ENCODE measurements around the gene CDA.
A peak's percentile ranks its signal among the peaks of the same experiment; 100 is the strongest.

The CDA gene

DNA sequence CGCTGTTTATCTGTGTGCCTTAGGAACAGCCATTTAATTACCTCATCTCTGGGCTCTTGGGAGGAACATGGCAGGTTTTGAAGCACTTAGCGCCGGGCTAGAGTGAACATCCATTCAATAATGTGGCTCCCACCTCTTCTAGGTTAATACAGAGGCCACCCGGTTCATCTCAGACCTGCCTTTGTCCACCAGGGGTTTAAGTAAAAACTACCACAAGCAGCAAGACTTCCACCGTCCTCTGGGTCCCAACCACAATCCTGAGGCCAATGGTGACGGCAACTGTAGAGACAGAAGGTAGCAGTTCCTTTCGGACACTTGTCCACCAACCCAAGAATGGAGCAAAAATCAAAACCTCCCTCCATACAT is 73.2 kb downstream of the CDA start:
- H3K4me1 ChIP-seq (ENCODE audit: control insufficient read depth, insufficient read depth, low read length), result no peaks in the 10 kb centered on the region
- TF ChIP-seq HOXA7 (CRISPR knock-in tag; IDR thresholded peaks at IDR 0.05; ENCODE audit: borderline replicate concordance) (no peak), ZNF561 (tag by site-specific recombination; IDR thresholded peaks at IDR 0.05; ENCODE audit: borderline replicate concordance) (no peak), ZFP41 (tag by site-specific recombination; IDR thresholded peaks at IDR 0.05; ENCODE audit: borderline replicate concordance) (no peak)
- TF ChIP-seq, protein P1, sequence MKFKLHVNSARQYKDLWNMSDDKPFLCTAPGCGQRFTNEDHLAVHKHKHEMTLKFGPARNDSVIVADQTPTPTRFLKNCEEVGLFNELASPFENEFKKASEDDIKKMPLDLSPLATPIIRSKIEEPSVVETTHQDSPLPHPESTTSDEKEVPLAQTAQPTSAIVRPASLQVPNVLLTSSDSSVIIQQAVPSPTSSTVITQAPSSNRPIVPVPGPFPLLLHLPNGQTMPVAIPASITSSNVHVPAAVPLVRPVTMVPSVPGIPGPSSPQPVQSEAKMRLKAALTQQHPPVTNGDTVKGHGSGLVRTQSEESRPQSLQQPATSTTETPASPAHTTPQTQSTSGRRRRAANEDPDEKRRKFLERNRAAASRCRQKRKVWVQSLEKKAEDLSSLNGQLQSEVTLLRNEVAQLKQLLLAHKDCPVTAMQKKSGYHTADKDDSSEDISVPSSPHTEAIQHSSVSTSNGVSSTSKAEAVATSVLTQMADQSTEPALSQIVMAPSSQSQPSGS (tag by site-specific recombination; IDR thresholded peaks at IDR 0.05; ENCODE audit: low read depth), result 0 out of 2 replicates have a peak, but pooled peaks have one; percentile 3
- H3K27ac ChIP-seq (ENCODE audit: extremely low read depth, low read depth, low read length), result peak overlapping the region; percentile 48; the same call in 1 of the 2 replicates
- H3K4me3 ChIP-seq (ENCODE audit: low read depth, low read length), result peak overlapping the region; percentile 81
- ChIA-PET CTCF (interaction anchor here (1.0 to 1.7 kb wide), 2 partner anchors 29 to 34 kb away, joined by 5 to 12 read pairs; partner anchors contain the start of gene PINK1), POLR2A (interaction anchor here (1.0 to 2.4 kb wide), 7 partner anchors 9 to 518 kb away, joined by 3 to 24 read pairs (median 4); partner anchors contain the start of gene KIF17)
- no peaks in the 10 kb centered on the region for H3K9me3 ChIP-seq (ENCODE audit: control insufficient read depth, insufficient read depth, low read depth, low read length)
- peaks cover 9 to 31% of the 10 kb centered on the region in 2 experiments; a peak in 2 of 3 replicates for H3K36me3 ChIP-seq (ENCODE audit: control insufficient read depth in 2 of 2, insufficient read depth in 1 of 2, low read length in 2 of 2)

DNA sequence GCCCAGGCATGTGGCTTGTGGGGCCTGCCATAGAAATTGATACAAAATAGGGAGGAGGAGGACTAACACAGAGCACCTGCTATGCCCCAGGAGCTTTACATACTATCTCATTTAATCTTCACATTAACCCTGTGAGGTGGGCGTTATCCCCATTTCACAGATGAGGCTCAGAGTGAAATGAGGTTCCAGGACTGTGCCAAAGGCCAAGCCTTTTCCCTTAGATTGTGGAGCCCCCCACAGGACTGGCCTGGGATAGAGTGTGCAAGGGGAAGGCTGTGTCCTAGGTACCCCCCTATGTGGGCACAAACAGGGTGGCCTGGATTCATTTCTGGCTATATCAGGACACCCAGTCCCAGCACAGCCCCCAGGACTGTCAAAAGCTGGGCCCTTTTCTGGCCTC is 74.5 kb downstream of the CDA start:
- H3K27ac ChIP-seq (ENCODE audit: extremely low read depth, low read depth, low read length), result no peak overlapping the region
- no peaks in the 10 kb centered on the region for H3K9me3 ChIP-seq (ENCODE audit: control insufficient read depth, insufficient read depth, low read depth, low read length)
- ChIA-PET CTCF (interaction anchor here (0.6 to 1.7 kb wide), 5 partner anchors 12 to 551 kb away, joined by 3 to 6 read pairs (median 4); no protein-coding TSS in a partner anchor), POLR2A (no interaction called here)
- peaks cover 7 to 18% of the 10 kb centered on the region in 2 experiments; a peak in 2 of 3 replicates for H3K36me3 ChIP-seq (ENCODE audit: control insufficient read depth in 2 of 2, insufficient read depth in 1 of 2, low read length in 2 of 2)
- H3K4me3 ChIP-seq (ENCODE audit: low read depth, low read length), result no peak overlapping the region
- TF ChIP-seq SP2 (tag by site-specific recombination; IDR thresholded peaks at IDR 0.05) (no peak), ZNF664 (tag by site-specific recombination; IDR thresholded peaks at IDR 0.05) (peak; percentile 86)
- no peaks in the 10 kb centered on the region for H3K4me1 ChIP-seq (ENCODE audit: control insufficient read depth, insufficient read depth, low read length)

DNA sequence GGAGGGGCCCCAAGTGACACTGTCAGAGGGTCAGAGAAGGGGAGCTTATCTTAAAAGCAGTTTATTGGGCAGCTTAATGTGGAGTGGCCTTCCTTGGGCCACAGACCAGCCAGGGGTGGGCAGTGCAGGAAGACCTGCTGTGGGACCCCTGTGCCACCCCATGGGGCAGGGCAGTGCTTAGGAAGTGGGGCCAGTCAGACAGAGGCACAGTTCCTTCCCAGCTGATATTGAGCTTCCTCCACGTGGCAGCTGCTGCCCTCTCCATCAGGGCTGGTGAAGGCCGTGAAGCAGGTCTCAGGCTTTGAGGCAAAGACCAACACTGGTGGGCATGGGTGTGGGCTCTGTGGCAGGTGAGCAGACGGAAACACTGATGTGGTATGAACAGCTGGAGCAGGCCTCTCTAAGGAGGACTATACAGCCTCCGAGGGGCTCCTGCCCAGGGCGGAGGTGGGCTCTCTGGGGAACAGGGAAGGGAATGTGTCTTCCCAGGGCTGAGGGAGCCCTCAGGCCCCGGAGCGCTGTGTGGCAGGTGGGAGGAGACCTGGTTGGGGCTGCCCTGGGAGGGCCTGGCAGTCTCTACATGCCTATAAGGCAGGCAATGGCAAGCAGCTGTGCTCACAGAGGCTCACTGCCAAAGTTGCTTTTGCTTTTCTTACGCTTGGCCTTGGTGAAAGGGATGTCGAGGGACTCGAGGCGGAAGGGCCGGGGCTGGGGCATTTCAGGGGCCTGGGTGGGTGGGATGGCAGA is 75.2 kb downstream of the CDA start:
- Histone ChIP-seq H3K9me3 (ENCODE audit: control insufficient read depth, insufficient read depth, low read depth, low read length) (no peaks in the 10 kb centered on the region), H3K36me3 (ENCODE audit: control insufficient read depth in 2 of 2, insufficient read depth in 1 of 2, low read length in 2 of 2) (peaks cover 0 to 10% of the 10 kb centered on the region in 2 experiments; a peak in 2 of 3 replicates), H3K4me1 (ENCODE audit: control insufficient read depth, insufficient read depth, low read length) (no peaks in the 10 kb centered on the region), H3K4me3 (ENCODE audit: low read depth, low read length) (no peak overlapping the region), H3K27ac (ENCODE audit: extremely low read depth, low read depth, low read length) (no peak overlapping the region)
- CTCF ChIA-PET, result interaction anchor here (0.6 to 1.7 kb wide), 4 partner anchors 15 to 170 kb away, joined by 4 to 9 read pairs (median 6); no protein-coding TSS in a partner anchor
- TF ChIP-seq RBAK (tag by site-specific recombination; IDR thresholded peaks at IDR 0.05) (no peak), ZNF155 (tag by site-specific recombination; IDR thresholded peaks at IDR 0.05) (no peak), ZNF664 (tag by site-specific recombination; IDR thresholded peaks at IDR 0.05) (no peak), ZNF266 (tag by site-specific recombination; IDR thresholded peaks at IDR 0.05; ENCODE audit: low read depth) (no peak), ZNF335 (tag by site-specific recombination; conservative IDR thresholded peaks at IDR 0.05) (no peak), ZNF529 (tag by site-specific recombination; IDR thresholded peaks at IDR 0.05; ENCODE audit: insufficient replicate concordance) (no peak), ZNF558 (tag by site-specific recombination; IDR thresholded peaks at IDR 0.05) (no peak), ZNF223 (tag by site-specific recombination; IDR thresholded peaks at IDR 0.05) (no peak), BCL11A (tag by site-specific recombination; IDR thresholded peaks at IDR 0.05; ENCODE audit: low read depth) (no peak), ZNF2 (tag by site-specific recombination; IDR thresholded peaks at IDR 0.05) (no peak)
- TF ChIP-seq, protein P2, sequence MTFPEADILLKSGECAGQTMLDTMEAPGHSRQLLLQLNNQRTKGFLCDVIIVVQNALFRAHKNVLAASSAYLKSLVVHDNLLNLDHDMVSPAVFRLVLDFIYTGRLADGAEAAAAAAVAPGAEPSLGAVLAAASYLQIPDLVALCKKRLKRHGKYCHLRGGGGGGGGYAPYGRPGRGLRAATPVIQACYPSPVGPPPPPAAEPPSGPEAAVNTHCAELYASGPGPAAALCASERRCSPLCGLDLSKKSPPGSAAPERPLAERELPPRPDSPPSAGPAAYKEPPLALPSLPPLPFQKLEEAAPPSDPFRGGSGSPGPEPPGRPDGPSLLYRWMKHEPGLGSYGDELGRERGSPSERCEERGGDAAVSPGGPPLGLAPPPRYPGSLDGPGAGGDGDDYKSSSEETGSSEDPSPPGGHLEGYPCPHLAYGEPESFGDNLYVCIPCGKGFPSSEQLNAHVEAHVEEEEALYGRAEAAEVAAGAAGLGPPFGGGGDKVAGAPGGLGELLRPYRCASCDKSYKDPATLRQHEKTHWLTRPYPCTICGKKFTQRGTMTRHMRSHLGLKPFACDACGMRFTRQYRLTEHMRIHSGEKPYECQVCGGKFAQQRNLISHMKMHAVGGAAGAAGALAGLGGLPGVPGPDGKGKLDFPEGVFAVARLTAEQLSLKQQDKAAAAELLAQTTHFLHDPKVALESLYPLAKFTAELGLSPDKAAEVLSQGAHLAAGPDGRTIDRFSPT (tag by site-specific recombination; IDR thresholded peaks at IDR 0.05), result no peak
- TF ChIP-seq, protein P3, sequence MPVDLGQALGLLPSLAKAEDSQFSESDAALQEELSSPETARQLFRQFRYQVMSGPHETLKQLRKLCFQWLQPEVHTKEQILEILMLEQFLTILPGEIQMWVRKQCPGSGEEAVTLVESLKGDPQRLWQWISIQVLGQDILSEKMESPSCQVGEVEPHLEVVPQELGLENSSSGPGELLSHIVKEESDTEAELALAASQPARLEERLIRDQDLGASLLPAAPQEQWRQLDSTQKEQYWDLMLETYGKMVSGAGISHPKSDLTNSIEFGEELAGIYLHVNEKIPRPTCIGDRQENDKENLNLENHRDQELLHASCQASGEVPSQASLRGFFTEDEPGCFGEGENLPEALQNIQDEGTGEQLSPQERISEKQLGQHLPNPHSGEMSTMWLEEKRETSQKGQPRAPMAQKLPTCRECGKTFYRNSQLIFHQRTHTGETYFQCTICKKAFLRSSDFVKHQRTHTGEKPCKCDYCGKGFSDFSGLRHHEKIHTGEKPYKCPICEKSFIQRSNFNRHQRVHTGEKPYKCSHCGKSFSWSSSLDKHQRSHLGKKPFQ (tag by site-specific recombination; IDR thresholded peaks at IDR 0.05), result no peak
- TF ChIP-seq, protein P4, sequence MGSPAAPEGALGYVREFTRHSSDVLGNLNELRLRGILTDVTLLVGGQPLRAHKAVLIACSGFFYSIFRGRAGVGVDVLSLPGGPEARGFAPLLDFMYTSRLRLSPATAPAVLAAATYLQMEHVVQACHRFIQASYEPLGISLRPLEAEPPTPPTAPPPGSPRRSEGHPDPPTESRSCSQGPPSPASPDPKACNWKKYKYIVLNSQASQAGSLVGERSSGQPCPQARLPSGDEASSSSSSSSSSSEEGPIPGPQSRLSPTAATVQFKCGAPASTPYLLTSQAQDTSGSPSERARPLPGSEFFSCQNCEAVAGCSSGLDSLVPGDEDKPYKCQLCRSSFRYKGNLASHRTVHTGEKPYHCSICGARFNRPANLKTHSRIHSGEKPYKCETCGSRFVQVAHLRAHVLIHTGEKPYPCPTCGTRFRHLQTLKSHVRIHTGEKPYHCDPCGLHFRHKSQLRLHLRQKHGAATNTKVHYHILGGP (tag by site-specific recombination; IDR thresholded peaks at IDR 0.05), result no peak
- TF ChIP-seq, protein P5, sequence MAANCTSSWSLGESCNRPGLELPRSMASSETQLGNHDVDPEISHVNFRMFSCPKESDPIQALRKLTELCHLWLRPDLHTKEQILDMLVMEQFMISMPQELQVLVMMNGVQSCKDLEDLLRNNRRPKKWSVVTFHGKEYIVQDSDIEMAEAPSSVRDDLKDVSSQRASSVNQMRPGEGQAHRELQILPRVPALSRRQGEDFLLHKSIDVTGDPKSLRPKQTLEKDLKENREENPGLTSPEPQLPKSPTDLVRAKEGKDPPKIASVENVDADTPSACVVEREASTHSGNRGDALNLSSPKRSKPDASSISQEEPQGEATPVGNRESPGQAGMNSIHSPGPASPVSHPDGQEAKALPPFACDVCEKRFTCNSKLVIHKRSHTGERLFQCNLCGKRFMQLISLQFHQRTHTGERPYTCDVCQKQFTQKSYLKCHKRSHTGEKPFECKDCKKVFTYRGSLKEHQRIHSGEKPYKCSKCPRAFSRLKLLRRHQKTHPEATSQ (tag by site-specific recombination; IDR thresholded peaks at IDR 0.05), result no peak
- POLR2A ChIA-PET, result interaction anchor here (0.7 kb wide), 1 partner anchor 36 kb away, joined by 4 read pairs; no protein-coding TSS in a partner anchor

Data from HEK293 (cell line).